ENCODE data around the gene RAB18. TPM values are rescaled to one million over a fixed set of nuclear protein-coding genes. Genes with fewer than 3 reads are reported as not detected.

The RAB18 gene
- total and polyA plus RNA-seq, 2 experiments from 2014 or later: 35.5 to 77.2 TPM

DNA sequence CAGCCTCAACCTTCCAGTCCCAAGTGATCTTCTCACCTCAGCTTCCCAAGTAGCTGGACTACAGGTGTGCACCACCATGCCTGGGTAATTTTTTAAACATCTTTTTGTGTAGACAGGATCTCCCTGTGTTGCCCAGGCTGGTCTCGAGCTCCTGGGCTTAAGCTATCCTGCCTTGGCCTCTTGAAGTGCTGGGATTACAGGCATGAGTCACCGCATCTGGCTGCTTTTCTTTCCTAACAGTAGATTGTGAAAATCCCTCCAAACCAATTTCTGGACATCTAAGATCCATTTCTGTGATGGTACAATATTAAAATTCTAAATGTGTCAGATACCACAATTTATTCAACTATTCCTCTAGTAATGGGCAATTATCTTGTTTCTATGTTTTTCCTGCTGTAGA, 38.7 kb downstream of the RAB18 start (continued):
- TF ChIP-seq, protein P1, sequence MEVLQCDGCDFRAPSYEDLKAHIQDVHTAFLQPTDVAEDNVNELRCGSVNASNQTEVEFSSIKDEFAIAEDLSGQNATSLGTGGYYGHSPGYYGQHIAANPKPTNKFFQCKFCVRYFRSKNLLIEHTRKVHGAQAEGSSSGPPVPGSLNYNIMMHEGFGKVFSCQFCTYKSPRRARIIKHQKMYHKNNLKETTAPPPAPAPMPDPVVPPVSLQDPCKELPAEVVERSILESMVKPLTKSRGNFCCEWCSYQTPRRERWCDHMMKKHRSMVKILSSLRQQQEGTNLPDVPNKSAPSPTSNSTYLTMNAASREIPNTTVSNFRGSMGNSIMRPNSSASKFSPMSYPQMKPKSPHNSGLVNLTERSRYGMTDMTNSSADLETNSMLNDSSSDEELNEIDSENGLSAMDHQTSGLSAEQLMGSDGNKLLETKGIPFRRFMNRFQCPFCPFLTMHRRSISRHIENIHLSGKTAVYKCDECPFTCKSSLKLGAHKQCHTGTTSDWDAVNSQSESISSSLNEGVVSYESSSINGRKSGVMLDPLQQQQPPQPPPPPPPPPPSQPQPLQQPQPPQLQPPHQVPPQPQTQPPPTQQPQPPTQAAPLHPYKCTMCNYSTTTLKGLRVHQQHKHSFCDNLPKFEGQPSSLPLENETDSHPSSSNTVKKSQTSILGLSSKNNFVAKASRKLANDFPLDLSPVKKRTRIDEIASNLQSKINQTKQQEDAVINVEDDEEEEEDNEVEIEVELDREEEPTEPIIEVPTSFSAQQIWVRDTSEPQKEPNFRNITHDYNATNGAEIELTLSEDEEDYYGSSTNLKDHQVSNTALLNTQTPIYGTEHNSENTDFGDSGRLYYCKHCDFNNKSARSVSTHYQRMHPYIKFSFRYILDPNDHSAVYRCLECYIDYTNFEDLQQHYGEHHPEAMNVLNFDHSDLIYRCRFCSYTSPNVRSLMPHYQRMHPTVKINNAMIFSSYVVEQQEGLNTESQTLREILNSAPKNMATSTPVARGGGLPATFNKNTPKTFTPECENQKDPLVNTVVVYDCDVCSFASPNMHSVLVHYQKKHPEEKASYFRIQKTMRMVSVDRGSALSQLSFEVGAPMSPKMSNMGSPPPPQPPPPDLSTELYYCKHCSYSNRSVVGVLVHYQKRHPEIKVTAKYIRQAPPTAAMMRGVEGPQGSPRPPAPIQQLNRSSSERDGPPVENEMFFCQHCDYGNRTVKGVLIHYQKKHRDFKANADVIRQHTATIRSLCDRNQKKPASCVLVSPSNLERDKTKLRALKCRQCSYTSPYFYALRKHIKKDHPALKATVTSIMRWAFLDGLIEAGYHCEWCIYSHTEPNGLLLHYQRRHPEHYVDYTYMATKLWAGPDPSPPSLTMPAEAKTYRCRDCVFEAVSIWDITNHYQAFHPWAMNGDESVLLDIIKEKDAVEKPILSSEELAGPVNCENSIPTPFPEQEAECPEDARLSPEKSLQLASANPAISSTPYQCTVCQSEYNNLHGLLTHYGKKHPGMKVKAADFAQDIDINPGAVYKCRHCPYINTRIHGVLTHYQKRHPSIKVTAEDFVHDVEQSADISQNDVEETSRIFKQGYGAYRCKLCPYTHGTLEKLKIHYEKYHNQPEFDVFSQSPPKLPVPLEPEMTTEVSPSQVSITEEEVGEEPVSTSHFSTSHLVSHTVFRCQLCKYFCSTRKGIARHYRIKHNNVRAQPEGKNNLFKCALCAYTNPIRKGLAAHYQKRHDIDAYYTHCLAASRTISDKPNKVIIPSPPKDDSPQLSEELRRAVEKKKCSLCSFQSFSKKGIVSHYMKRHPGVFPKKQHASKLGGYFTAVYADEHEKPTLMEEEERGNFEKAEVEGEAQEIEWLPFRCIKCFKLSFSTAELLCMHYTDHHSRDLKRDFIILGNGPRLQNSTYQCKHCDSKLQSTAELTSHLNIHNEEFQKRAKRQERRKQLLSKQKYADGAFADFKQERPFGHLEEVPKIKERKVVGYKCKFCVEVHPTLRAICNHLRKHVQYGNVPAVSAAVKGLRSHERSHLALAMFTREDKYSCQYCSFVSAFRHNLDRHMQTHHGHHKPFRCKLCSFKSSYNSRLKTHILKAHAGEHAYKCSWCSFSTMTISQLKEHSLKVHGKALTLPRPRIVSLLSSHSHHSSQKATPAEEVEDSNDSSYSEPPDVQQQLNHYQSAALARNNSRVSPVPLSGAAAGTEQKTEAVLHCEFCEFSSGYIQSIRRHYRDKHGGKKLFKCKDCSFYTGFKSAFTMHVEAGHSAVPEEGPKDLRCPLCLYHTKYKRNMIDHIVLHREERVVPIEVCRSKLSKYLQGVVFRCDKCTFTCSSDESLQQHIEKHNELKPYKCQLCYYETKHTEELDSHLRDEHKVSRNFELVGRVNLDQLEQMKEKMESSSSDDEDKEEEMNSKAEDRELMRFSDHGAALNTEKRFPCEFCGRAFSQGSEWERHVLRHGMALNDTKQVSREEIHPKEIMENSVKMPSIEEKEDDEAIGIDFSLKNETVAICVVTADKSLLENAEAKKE (CRISPR knock-in tag; IDR thresholded peaks at IDR 0.05): no peak

DNA sequence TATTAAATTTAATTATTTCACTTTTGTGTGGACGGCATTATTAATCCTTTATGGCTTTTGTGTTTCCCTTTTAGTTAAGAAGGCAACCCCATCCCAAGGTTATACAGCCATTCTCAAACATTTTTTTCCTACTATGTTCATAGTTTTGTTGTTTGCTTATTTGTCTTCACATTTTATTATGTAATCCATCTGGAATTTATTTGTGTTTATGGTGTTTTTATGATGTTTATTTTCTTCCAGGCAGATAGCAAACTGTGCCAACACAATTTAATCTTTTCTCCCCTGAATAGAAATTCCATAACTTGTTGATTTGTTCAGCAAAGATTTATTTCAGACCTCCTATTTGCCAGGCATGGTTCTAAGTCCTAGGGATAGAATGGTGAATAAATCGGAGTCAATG, 42.9 kb downstream of the RAB18 start:
- Histone ChIP-seq H3K4me3 (no peak overlapping the region), H3K36me3 (ENCODE audit: insufficient read depth) (no peaks in the 10 kb centered on the region), H3K27ac (ENCODE audit: low read depth) (no peak overlapping the region), H3K4me2 (no peak overlapping the region), H3F3A (replicated peaks; ENCODE audit: low read depth) (no peaks in the 10 kb centered on the region), H3K9me2 (ENCODE audit: insufficient read depth) (no peaks in the 10 kb centered on the region), H3K79me2 (replicated peaks; ENCODE audit: insufficient read depth) (no peaks in the 10 kb centered on the region), H3K27me3 (ENCODE audit: insufficient read depth) (no peaks in the 10 kb centered on the region), H2AFZ (no peak overlapping the region), H3K4me1 (ENCODE audit: insufficient read depth) (no peaks in the 10 kb centered on the region), H4K20me1 (replicated peaks; ENCODE audit: insufficient read depth) (no peaks in the 10 kb centered on the region)
- Mint-ChIP-seq H3K27me3 (ENCODE audit: insufficient read depth, low read depth, poor library complexity) (peaks cover 1% of the 10 kb centered on the region), H3K4me3 (no peak overlapping the region), H3K27ac (no peak overlapping the region), H3K36me3 (ENCODE audit: low read depth) (0 out of 3 replicates have a peak, but pooled peaks cover 4% of the 10 kb centered on the region), H3K4me1 (peaks cover 8% of the 10 kb centered on the region), H3K9me3 (no peaks in the 10 kb centered on the region)
- DNase-seq (ENCODE audit: low spot score) (no peak), ATAC-seq (no peak)
- no peak for TF ChIP-seq JUNB (IDR thresholded peaks at IDR 0.05; ENCODE audit: unreplicated experiment)
- TF ChIP-seq, protein P2, sequence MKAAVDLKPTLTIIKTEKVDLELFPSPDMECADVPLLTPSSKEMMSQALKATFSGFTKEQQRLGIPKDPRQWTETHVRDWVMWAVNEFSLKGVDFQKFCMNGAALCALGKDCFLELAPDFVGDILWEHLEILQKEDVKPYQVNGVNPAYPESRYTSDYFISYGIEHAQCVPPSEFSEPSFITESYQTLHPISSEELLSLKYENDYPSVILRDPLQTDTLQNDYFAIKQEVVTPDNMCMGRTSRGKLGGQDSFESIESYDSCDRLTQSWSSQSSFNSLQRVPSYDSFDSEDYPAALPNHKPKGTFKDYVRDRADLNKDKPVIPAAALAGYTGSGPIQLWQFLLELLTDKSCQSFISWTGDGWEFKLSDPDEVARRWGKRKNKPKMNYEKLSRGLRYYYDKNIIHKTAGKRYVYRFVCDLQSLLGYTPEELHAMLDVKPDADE (IDR thresholded peaks at IDR 0.05): no peak
- TF ChIP-seq EZH2phosphoT487 (IDR thresholded peaks at IDR 0.05; ENCODE audit: unreplicated experiment): no peak
- no peak for TF ChIP-seq ZNF331 (CRISPR knock-in tag; IDR thresholded peaks at IDR 0.05; ENCODE audit: low read depth)
- TF ChIP-seq, protein P1 (CRISPR knock-in tag; IDR thresholded peaks at IDR 0.05): no peak
